RWPE2 (cell line): ENCODE measurements around the gene VTI1A.

Experiments used
- ATAC-seq: fragments of 200-7000 bp; cut with Tn5 transposase; 3 replicates; pipeline ENCODE4 v1.9.1; 2021; ENCODE audit warnings: low read depth
- DNase-seq: peaks from one replicate; pipeline ENCODE4 v3.0.0-alpha.2; 2020; ENCODE audit warnings: low spot score
- H3K27ac ChIP-seq: fragments of 450-650 bp; 2 replicates; pipeline ENCODE4 v1.5.1; 2017; ENCODE audit warnings: mild to moderate bottlenecking; ENCODE audit not compliant: poor library complexity, severe bottlenecking
- H3K27me3 ChIP-seq: fragments of 250-450 bp; sonication (Bioruptor Pico); 2 replicates; pipeline ENCODE4 v1.5.1; 2021; ENCODE audit warnings: mild to moderate bottlenecking, moderate library complexity; ENCODE audit not compliant: insufficient read depth, poor library complexity, severe bottlenecking
- H3K36me3 ChIP-seq: fragments of 250-450 bp; sonication (Bioruptor Pico); 2 replicates; pipeline ENCODE4 v1.5.1; 2020; ENCODE audit warnings: low read depth, mild to moderate bottlenecking, moderate library complexity
- H3K4me1 ChIP-seq: fragments of 250-450 bp; sonication (Bioruptor Pico); 2 replicates; pipeline ENCODE4 v1.5.1; 2021; ENCODE audit warnings: mild to moderate bottlenecking, moderate library complexity; ENCODE audit not compliant: insufficient read depth, poor library complexity, severe bottlenecking
- H3K4me3 ChIP-seq: fragments of 250-450 bp; sonication (Bioruptor Pico); 2 replicates; pipeline ENCODE4 v1.5.1; 2021; ENCODE audit warnings: mild to moderate bottlenecking, moderate library complexity; ENCODE audit not compliant: severe bottlenecking
- H3K9me3 ChIP-seq: fragments of 250-450 bp; sonication (Bioruptor Pico); 2 replicates; pipeline ENCODE4 v1.5.1; 2021; ENCODE audit warnings: mild to moderate bottlenecking, moderate library complexity; ENCODE audit not compliant: severe bottlenecking
- TF ChIP-seq, protein P1 (sequence below): fragments of 450-650 bp; IDR thresholded peaks from one replicate; pipeline ENCODE4 v1.5.1; 2017; ENCODE audit warnings: mild to moderate bottlenecking, moderate library complexity; ENCODE audit not compliant: poor library complexity, severe bottlenecking

Gene VTI1A

DNA sequence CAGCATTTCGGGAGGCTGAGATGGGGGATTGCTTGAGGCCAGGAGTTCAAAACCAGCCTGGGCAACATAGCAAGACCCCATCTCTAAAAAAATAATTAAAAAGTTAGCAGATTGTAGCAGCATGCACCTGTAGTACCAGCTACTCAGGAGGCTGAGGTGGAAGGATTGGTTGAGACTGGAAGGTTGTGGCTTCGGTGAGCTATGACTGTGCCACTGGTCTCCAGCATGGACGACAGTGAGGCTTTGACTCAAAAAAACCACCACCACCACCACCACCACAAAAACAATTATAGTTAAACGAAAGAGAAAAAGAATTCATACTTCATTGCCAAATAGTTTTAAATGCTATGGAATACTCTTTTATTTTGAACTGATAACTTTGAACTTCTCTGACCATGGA lies 63.4 kb downstream of the VTI1A start:
- Histone ChIP-seq H3K4me1 (no peaks in the 10 kb centered on the region), H3K4me3 (no peak overlapping the region), H3K36me3 (no peaks in the 10 kb centered on the region), H3K27me3 (no peaks in the 10 kb centered on the region), H3K9me3 (no peaks in the 10 kb centered on the region), H3K27ac (no peak overlapping the region)
- no peak for DNase-seq
- TF ChIP-seq, protein P1, sequence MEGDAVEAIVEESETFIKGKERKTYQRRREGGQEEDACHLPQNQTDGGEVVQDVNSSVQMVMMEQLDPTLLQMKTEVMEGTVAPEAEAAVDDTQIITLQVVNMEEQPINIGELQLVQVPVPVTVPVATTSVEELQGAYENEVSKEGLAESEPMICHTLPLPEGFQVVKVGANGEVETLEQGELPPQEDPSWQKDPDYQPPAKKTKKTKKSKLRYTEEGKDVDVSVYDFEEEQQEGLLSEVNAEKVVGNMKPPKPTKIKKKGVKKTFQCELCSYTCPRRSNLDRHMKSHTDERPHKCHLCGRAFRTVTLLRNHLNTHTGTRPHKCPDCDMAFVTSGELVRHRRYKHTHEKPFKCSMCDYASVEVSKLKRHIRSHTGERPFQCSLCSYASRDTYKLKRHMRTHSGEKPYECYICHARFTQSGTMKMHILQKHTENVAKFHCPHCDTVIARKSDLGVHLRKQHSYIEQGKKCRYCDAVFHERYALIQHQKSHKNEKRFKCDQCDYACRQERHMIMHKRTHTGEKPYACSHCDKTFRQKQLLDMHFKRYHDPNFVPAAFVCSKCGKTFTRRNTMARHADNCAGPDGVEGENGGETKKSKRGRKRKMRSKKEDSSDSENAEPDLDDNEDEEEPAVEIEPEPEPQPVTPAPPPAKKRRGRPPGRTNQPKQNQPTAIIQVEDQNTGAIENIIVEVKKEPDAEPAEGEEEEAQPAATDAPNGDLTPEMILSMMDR = no peak
- ATAC-seq = no peak

DNA sequence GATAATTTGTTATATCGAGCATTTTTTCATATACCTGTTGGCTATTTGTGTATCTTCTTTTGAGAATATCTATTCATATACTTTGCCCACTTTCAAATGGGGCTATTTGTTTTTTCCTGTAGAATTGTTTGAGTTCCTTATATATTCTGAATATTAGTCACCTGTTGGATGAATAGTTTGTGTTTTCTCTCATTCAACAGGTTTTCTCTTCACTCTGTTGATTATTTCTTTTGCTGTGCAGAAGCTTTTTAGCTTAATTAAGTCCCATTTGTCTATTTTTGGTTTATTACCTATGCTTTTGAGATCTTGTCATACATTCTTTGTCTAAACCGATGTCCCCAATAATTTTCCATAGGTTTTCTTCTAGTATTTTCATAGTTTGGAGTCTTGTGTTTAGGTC lies 65.3 kb downstream of the VTI1A start:
- ATAC-seq (no peak), DNase-seq (no peak)
- no peak overlapping the region for H3K4me3 ChIP-seq
- H3K9me3 ChIP-seq = no peaks in the 10 kb centered on the region
- no peaks in the 10 kb centered on the region for H3K27me3 ChIP-seq
- TF ChIP-seq, protein P1 = no peak
- H3K27ac ChIP-seq = no peak overlapping the region
- no peaks in the 10 kb centered on the region for H3K4me1 ChIP-seq
- no peaks in the 10 kb centered on the region for H3K36me3 ChIP-seq

DNA sequence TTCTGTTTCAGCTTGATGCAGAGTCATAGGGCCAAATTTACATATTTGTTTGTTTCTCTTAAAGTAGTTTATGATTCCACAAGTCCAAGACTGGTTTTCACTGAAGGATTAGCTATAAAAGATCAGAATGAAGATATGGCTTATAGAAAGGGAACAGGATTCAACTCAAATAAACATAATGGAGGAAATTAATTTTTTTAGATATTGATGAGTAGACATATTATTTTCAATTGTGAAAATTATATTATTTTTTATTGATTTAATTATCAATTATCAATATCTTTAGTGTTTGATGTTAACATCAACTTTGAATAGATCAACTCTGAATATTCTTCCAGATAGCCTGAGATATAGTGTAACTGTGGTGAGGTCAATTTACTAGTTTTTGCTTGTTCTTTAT lies 68.1 kb downstream of the VTI1A start:
- Histone ChIP-seq H3K27ac (no peak overlapping the region), H3K4me3 (no peak overlapping the region), H3K4me1 (peaks cover 10% of the 10 kb centered on the region), H3K36me3 (no peaks in the 10 kb centered on the region), H3K9me3 (no peaks in the 10 kb centered on the region), H3K27me3 (no peaks in the 10 kb centered on the region)
- TF ChIP-seq, protein P1 = no peak
- DNase-seq (no peak), ATAC-seq (no peak)

DNA sequence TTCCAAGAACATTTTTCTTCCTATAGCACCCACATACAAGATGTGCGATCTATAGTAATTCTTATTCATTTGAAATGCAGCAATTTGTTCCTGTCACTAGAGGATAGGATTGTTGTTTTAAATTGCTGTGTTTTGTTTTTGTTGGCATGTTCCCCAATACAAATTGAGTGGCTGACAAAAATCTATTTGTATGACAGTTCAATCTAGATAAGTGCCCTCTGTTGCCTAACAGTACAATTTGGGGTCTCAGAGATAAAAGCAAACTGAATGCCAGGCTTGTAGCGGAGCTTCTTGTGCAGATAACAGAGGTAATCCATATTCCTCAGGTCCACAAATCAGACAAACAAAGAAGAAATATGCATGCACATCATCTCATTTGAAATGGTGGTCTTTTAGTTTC lies 68.8 kb downstream of the VTI1A start:
- no peak overlapping the region for H3K4me3 ChIP-seq
- H3K27me3 ChIP-seq = no peaks in the 10 kb centered on the region
- H3K36me3 ChIP-seq = no peaks in the 10 kb centered on the region
- no peaks in the 10 kb centered on the region for H3K9me3 ChIP-seq
- no peak overlapping the region for H3K27ac ChIP-seq
- H3K4me1 ChIP-seq = peaks cover 10% of the 10 kb centered on the region
- no peak for ATAC-seq
- TF ChIP-seq, protein P1 = no peak
- DNase-seq = no peak

DNA sequence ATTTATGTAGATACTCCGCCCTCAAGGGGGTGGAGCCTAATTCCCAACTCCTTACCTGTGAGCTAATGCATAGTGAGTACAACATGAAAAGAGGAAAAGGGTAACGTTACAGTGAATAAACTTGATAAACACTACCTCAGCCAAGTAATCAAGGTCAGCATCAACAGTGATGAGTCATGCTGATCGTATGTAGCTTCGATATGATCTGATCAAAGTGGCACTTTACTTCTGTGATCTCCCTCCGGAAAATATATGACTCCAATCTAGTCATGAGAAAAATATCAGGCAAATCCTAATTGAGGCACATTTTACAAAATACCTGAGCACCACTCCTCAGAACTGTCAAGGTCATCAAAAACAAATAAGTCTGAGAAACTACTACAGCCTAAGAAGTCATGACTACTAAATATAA lies 70.4 kb downstream of the VTI1A start:
- ATAC-seq = peak; percentile 67
- DNase-seq = no peak

More for the DNA sequence above, 70.4 kb downstream of the VTI1A start:
- Histone ChIP-seq H3K9me3 (no peaks in the 10 kb centered on the region), H3K36me3 (no peaks in the 10 kb centered on the region), H3K27me3 (no peaks in the 10 kb centered on the region), H3K27ac (no peak overlapping the region), H3K4me3 (no peak overlapping the region), H3K4me1 (peaks cover 10% of the 10 kb centered on the region)
- TF ChIP-seq, protein P1 = no peak
